GM19240 (cell line): ENCODE measurements around the gene PRR22.

ENCODE experiments used
- DNase-seq: peaks from one replicate; pipeline ENCODE4 v3.0.0; 2011; ENCODE audit warnings: low spot score; ENCODE audit not compliant: insufficient read length

PRR22 gene

DNA sequence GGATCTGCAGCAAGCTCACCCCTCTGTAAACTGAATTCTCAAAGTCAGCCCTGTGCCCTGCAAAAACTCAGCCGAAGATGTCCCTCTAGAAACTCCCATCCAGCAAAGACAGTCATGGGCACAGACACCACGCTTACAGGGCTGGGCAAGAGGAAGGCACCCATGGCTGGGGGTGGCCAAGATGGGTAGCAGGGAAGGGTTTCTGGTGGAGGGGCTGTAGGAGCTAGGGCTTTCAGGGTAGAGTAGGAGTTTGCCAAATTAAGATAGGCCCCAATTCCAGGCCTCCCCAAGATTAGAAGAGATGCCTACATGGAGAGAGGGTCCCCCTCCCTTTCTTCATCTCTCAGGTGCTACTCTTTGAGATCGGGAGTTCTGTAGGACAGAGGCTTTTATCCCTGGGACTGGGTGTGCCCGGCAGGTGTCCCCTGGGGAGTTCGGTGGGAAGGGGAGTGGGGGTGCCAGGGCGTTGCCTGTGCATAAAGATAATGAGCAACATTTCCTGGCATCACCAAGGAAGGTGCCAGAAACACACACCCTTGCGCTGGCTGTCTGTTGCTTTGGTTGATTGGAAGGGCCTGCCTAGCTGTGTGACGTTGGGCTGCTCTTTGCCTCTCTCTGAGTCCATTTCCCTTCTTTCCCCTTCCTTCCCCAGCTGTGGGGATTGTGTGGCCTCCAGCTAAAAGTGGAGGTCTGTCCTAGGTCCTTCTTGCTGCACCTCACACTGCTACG, 29.7 kb upstream of the PRR22 start:
- DNase-seq, result no peak

DNA sequence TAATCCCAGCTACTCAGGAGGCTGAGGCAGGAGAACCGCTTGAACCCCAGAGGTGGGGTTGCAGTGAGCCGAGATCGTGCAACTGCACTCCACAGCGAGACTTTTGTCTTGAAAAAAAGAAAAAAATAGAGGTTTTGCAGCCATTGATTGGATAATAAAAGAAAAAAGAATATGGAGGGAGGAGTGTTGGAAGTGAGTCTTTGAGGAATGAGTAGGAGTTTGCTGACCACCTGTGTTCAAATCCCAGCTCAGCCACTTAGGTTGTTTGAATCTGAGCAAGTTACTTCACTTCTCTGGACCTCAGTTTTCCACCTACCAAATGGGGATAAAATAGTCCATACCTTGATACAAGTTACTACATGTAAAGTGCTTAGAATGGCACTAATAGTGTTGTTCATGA, 26.6 kb upstream of the PRR22 start:
- no peak for DNase-seq

DNA sequence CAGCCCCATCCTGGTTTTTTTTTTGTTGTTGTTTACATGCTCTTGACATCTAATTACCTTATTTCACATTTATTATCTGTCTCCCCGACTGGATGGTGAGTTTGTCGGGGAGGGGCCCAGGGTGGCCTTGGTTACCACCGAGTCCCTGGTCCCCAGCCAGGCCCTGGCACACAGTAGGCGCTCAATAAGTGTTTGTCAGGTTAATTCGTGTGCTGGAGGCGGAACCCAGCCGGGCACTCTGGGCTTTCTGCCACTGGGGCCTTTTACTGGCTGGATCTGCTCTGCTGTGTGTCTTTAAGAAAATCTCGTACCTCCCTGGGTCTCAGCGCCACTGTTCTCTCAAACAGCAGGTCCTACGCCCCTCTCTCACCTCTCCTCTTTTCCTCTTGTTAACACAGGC, 24.9 kb upstream of the PRR22 start:
- no peak for DNase-seq

- DNase-seq, result no peak
Observed at GRCh38 chr19:5809053-5809452, 24.5 kb upstream of the PRR22 start.

GRCh38 chr19:5808120-5808816, 23.7 kb upstream of the PRR22 start:
- no peak for DNase-seq

GRCh38 chr19:5806905-5807304, 22.4 kb upstream of the PRR22 start:
- no peak for DNase-seq

DNA sequence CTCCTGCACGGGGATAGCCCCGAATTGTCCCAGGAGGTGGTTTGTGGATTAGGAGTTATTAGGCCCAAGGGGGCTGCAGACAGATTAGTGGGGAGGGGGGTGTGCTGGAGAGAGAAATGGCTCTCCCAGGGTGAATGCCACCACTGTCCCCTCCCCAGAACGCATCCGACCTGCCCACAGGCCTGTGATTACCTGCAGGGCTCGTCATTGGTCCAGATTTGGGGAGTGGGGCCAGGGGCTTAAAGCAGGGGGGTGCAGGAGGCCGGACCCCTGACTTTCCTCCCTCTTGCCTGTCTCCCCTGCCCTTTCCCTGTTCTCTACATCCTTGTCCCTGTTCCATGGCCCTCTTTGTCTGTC, 21.6 kb upstream of the PRR22 start:
- DNase-seq, result no peak

DNA sequence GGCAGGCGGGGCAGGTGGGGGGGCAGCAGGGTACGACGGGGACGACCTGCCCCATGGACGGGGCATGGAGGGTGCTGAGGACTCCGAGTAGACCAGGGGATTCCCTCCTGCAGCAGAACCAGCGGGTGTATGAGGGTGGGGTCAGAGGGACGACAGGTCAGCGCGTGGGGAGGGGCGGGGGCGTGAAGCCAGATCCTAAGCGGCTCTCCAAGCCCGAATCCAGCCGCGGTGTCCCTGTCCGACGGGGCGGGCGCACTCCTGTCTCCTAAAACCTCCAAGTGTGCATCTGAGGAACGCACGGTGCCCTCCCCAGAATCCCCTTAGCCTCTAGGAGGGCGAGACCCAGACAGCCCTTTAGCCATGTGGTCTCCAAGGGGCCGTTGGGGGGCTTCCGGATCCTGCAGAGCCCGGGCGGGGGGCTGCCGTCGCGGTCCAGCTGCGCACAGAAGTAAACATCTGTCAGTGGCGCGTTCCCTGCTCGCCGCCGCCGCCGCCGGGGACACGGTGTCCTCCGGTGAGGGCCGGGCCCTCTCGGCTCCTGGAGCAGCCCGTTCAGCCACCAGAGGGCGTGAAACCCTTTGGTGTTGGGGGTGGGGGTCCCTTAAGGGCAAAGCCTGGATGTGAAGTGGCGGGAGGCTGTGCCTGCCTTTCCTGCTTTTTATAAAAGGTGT, 21.1 kb upstream of the PRR22 start:
- no peak for DNase-seq

GRCh38 chr19:5804516-5805461, 20.2 kb upstream of the PRR22 start, which contains the start of gene NRTN:
TSS of gene NRTN (plus strand) at chr19:5805067. CDS start at chr19:5824166, 19,099 bp downstream.
- DNase-seq, result no peak

DNA sequence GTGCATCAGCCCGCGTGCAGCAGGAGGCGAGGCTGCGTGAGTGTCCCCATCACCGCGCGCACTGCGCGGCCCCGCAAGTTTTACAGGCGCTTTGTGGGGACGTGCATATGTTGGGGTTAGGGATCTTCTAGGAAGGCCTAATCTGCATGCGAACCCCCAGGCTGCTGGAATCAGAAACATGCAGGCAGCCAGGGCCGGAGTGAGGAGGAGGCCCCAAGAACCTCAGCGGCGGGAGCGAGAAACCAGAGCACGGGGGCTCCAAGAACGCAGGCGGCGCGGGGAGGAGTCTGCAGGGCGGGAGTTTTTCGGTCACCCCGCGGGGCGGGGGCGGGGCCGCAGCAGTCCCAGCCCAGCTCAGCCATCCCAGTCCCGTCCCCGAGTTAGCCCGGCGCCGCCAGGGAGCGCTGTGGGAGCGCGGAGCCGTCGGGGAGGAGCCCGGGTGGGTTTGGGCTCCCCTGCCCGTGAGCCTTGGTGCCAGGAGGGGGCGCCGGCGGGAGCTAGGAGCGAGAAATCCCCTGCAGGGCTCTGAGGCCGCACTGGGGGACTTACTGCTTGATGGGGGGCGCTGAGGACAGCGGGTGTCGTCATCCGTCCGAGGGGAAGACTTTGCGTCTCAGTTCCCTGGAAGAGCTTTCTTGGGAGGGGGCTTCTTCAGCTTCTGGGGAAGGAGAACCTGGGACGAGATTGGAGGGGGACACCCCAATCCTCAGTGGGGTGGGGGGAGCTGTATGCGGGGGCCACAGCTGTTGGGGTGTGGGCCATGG, 19.4 kb upstream of the PRR22 start:
- peak; percentile 98 for DNase-seq

DNA sequence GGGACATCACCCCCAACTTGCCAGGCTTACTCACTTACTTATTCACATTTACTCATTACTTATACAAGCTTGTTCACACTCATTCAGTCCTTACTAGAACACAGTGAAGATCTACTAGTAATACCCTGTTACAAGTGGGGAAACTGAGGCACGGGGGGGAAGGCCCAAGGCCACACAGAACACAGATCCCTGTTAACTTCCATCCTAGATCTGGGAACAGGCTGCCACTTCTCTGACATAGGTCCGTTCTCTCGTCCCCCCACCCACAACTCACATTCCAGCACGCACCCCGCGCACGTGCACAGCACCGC, 18.9 kb upstream of the PRR22 start:
- no peak for DNase-seq

- no peak for DNase-seq
Observed at GRCh38 chr19:5801796-5802619, 17.5 kb upstream of the PRR22 start.

DNA sequence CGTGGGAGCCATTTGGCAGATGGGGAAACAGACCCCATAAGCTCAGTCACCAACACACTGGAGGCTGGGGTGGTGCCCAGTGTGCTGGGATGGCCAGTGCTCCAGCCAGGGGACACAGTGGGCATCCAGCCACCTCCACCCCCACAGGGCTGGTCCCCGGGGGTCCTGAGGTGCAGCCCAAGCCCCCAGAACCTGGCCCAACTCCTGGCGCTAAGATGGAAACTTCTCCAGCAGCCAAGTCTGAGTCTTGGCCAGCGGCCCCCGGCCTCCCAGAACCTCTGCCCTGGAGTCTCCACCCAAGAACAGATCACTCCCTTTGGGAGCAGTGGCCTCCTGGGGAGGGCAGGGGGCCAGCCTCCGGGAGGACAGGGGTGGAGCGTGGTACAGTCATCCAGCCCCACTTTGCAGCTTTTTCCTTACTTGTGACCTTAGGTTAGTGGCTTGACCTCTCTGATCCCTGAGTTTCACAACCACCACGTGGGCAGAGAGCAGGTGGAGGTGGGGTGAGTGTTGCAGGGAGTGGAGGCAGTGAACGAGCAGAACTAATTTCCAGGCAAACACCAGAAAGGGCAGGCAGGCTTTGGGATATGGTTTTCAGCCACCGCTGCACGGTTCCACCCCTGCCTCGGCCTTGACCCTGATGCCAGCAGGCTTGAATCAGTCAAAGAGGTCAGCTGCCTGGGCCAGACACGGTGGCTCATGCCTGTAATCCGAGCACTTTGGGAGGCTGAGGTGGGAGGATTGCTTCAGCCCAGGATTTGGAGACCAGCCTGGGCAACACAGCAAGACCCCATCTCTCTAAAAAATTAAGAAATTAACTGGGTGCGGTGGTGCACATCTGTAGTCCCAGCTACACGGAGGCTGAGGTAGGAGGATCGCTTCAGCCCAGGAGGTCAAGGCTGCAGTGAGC, 16.1 kb upstream of the PRR22 start:
- no peak for DNase-seq

DNA sequence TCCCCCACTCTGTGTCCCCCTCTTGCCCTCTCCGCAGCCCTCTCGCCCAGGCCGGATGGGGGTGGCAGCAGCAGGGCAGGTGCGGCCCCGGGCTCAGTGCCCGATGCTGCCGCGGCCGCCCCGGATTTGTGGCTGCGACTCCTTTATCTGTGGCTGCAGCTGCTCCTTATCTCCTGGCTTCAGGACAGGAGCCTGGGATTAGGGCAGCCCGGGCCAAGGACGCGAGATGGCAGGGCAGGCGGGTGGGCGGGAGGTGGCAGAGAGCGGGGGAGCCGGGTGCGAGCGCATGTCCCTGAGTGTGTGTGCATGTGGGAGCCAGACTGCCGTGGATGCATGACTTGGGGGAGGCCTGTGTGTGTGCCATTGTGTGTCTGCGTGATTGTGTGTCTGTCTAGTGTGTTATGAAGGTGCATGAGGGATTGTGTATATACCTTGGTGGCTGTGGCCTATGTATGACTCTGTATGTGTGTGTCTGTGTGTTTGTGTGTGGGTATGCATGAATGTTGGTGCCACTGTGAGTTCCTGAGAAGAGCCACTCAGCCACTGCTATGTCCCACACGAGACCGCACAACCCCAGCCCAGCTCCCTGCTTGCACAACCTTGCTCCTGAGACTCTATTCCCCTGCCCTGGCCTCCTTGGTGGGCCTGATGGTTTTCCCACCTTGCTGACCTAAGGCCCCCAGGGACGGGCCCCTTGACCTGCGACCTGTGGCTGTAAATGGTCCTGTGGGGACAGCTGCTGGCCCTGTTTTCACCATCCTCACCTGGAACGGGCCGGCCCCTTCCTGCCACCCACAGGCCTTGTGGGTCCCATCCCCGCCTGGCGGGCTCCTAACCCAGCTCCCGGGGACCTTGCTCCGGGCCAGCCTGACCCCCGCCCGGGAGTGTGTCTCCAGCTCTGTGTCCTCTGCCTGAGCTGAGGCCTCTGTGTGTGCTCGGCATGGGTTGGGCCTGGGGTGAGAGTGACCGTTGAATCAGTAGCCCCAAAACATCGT, 15.0 kb upstream of the PRR22 start:
- DNase-seq, result no peak

- DNase-seq, result no peak
Observed at GRCh38 chr19:5798244-5798643, 13.7 kb upstream of the PRR22 start.

DNA sequence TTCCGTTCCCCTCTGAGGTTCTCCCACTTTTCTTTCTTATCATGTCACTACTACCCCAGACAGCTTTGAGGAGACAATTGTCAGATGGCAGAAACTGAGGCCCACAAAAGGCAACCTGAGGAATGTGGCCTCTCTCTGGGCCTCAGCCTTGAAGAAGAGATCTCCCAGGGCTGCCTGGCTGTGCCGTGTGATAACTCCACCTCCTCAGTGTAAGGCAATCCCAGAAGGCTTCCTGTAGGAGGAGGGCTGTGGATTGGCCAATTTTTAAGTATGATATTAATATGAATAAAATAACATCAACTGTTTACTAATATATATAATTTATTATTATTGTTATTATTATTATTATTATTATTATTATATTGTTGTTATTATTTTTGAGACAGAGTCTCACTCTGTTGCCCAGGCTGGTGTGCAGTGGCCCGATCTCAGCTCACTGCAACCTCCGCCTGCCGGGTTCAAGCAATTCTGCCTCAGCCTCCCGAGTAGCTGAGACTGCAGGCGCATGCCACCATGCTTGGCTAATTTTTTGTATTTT, 10.9 kb upstream of the PRR22 start:
- DNase-seq, result no peak

- no peak for DNase-seq
Observed at GRCh38 chr19:5793188-5793587, 8.6 kb upstream of the PRR22 start.
